Testis (tissue), 2 donors: ENCODE measurements around the gene TOMM40.

Experiments used
- CTCF ChIP-seq, 3 experiments: fragments of 450-650 bp in 2 of 3; fragments of 200-600 bp in 1 of 3; sonication (generic) in 1 of 3; IDR thresholded peaks; one replicate each; pipeline ENCODE4 v1.5.1; 2016 to 2019; ENCODE audit warnings: antibody characterized with exemption in 3 of 3, mild to moderate bottlenecking in 2 of 3, moderate library complexity in 1 of 3
- POLR2A ChIP-seq: fragments of 450-650 bp; IDR thresholded peaks from one replicate; pipeline ENCODE4 v1.6.1; 2017; ENCODE audit warnings: antibody characterized with exemption, mild to moderate bottlenecking, moderate library complexity

GRCh38 chr19:44908836-44909261 is 17.8 kb downstream of the TOMM40 start:
- TF ChIP-seq CTCF (IDR thresholded peaks at IDR 0.05) (no peak), POLR2A (no peak)
